Measurements from ENCODE around the gene GRIP2.

GRIP2 gene

GRCh38 chr3:14543446-14543845, 3.3 kb upstream of the GRIP2 start:
- TF ChIP-seq CTCF (IDR thresholded peaks at IDR 0.05) = no peak

- TF ChIP-seq CTCF (IDR thresholded peaks at IDR 0.05) = no peak
Measured at GRCh38 chr3:14542656-14543055, 2.5 kb upstream of the GRIP2 start.

DNA sequence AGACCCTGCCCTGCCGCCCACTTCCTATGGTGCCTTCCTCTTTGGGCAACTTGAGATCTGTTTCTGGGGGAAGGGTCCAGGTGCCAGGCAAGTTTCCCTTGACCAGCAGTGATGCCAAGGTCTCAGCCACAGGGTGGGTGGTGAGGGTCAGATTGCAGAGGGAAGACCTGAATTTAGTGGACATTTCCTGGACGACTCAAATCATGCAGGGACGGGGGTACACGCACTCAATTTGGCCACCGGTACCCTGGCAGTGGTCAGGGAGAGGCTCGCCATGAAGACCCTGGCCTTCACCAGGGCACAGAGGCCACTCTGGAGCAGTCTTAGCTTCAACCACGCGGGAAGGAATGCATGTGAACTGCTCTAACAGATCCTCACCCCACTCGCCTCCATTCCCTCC, 1.5 kb upstream of the GRIP2 start:
- no peak for TF ChIP-seq CTCF (IDR thresholded peaks at IDR 0.05)

- TF ChIP-seq CTCF (IDR thresholded peaks at IDR 0.05) = no peak
Measured at GRCh38 chr3:14540821-14541385, 761 bp upstream of the GRIP2 start.

- no peak for TF ChIP-seq CTCF (IDR thresholded peaks at IDR 0.05)
Measured at GRCh38 chr3:14539384-14539741, 779 bp downstream of the GRIP2 start.

DNA sequence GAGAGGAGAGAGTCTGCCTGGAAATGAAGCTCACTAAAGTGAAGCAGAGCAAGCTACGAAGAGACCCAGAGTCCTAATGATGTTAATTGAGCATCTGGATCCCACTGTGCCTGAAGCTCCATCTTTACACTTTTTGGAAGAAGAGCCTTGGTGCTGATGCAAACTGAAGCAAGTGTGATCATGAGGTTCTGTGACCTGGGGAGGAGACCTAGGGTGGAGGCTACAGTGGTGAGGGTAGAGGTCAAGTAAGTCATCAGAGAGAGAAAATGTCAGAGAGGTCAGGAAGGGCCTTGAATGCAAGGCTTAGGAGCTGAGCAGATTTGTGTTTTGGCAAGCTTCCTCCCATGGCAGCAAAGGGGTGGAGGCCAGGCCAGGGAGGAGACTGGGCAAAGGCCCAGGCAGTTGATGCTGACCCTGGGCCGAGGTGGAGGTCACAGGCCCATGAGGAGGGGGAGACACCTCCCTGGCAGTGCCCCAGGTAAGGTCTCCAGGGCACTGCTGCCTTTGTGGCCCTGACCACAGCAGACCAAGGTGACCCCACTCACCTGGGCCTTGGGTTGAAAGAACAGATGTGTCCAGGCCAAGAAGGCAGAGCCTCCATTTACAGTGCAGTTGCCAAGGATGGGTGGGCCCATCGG, 1.6 kb downstream of the GRIP2 start:
- no peak for TF ChIP-seq CTCF (IDR thresholded peaks at IDR 0.05)

- TF ChIP-seq CTCF (IDR thresholded peaks at IDR 0.05) = no peak
Measured at GRCh38 chr3:14537590-14538450, 2.3 kb downstream of the GRIP2 start.
